NCI-H2107 treated with DMSO at 0.1 percent for 48 hours (cell line): ENCODE data around the gene THRSP.
A peak's percentile ranks its signal among the peaks of the same experiment; 100 is the strongest.
"Not testable (repeated sequence)": the region's sequence is repeated elsewhere in the genome, so short reads cannot be mapped to it uniquely, and the experiment has no call there.

ENCODE experiments used
- DNase-seq: peaks from one replicate; lab custom pipeline; 2025; ENCODE audit not compliant: unreplicated experiment; lab: John Stamatoyannopoulos, UW

The THRSP gene

DNA sequence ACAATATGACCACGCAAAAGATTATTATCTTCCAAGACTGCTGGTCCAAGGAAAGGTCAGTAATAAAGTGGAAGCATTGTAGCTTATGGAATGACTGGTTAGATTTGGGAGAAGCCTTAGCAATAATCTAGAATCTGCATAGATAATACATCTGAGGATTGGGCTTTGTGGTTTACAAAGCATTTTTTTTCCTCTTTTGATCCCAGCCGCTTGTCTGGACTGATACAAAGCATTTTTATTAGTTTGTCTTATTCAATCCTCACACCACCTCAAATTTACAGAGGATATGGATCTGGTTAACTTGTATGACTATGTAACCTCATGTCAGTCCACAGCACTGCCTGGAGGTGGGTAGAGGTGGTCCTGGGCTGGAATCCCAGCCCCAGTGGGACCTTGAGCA, 990 bp upstream of the THRSP start:
- no peak for DNase-seq

DNA sequence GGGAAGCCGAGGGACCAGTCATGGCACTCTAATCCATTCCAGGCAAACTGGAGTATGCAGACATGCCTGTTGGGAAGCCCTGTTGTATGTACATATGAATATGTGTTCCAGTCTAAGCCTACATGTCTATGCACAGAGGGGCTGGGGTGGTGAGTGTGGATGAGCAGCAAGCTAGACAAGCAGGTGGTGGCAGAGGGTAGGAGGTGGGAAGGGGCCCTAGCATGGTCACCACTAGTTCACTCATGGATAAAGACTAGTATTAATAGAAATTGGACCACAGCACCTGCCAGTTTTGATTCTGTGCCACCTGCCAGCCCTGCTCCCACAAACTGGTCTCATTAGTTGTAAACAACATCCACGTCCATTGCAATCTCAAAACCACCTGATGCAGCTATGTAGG, 1.5 kb downstream of the THRSP start:
- DNase-seq = no peak

DNA sequence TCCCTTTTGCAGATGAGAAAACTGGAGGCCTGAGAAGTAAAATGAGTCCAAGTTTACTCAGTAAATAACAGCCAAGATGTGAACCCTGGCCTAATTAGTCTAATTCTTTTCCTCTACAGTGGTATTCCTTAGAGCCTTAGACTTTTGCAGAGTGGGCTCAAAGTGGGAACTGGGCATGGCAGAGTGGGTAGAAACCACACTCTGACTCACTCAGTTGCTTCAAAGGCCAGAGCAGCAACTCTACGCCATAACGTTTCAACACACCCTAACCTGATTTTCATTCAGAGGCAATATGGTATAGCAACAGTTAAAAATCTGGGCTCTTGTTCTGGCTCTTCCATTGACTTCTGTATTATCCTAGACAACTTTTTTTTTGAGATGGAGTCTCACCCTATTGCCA, 2.8 kb downstream of the THRSP start:
- DNase-seq = no peak

GRCh38 chr11:78067704-78068103, 4.0 kb downstream of the THRSP start:
- DNase-seq = no peak

DNA sequence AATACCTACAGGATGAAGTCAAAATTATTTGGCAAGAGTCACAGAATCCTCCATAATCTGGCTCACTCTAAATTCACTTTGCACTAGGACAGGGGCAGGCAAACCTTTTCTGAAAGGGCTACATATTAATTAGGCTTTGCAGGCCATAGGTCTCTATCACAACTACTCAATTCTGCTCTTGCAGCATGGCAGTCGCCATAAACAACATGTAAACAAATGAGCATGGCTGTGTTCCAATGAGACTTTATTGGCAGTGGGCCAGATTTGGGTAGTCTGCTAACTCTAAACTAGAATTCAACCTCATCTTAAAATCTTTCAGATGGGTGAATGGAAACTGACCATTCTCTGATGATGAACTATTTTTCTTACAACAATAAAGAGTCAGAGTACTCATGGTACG, 5.8 kb downstream of the THRSP start:
- DNase-seq = no peak

DNA sequence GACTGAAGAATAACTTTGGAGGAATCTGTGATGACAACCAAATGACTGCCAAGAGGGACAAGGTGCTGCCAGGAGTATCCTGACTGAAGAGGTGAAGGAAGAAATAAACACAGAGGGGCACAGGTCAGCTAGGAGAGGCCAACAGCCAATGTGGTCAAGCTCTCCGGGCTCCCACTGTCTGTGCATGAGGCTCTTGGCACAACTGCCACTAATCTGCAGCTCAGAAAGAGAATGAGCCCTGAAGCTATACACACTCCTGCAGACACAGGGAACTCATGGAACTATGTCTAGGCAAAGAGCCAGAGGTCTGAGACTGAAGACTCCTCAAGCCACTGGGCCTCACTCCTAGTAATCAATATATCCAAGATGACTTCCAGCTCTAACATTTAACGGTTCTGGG, 7.0 kb downstream of the THRSP start:
- no peak for DNase-seq

- DNase-seq = no peak
Measured at GRCh38 chr11:78071717-78072116, 8.1 kb downstream of the THRSP start.

DNA sequence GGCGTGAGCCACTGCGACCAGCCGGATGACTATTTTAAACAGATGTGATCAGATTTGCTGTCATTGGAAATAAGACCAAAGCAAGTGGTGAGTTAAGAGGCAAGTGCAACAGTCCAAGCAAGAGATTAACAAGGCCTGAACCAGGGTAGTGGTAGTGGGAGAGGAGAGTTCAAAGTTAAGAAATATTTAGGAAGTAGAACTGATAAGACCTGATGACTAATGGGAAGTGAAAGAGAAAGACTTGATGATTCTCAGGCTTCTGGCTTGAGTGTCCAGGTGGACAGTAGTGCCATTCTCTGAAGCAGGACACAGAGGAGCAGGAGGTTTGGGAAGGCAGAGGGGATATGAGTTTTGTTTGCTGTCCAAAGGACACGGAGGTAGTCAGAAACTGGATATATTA, 8.8 kb downstream of the THRSP start:
- DNase-seq = no peak

- DNase-seq = no peak
Measured at GRCh38 chr11:78074756-78075155, 11.1 kb downstream of the THRSP start.

- DNase-seq = no peak
Measured at GRCh38 chr11:78076733-78077403, 13.2 kb downstream of the THRSP start.

- not testable (repeated sequence) for DNase-seq
Measured at GRCh38 chr11:78077592-78077991, 13.9 kb downstream of the THRSP start.

- no peak for DNase-seq
Measured at GRCh38 chr11:78078218-78079167, 14.8 kb downstream of the THRSP start.

GRCh38 chr11:78079232-78080083, 15.8 kb downstream of the THRSP start, which contains the start of gene NDUFC2:
TSS of gene NDUFC2 (minus strand) at chr11:78079862. CDS start at chr11:78079744, 118 bp downstream.
- peak; percentile 32 for DNase-seq

DNA sequence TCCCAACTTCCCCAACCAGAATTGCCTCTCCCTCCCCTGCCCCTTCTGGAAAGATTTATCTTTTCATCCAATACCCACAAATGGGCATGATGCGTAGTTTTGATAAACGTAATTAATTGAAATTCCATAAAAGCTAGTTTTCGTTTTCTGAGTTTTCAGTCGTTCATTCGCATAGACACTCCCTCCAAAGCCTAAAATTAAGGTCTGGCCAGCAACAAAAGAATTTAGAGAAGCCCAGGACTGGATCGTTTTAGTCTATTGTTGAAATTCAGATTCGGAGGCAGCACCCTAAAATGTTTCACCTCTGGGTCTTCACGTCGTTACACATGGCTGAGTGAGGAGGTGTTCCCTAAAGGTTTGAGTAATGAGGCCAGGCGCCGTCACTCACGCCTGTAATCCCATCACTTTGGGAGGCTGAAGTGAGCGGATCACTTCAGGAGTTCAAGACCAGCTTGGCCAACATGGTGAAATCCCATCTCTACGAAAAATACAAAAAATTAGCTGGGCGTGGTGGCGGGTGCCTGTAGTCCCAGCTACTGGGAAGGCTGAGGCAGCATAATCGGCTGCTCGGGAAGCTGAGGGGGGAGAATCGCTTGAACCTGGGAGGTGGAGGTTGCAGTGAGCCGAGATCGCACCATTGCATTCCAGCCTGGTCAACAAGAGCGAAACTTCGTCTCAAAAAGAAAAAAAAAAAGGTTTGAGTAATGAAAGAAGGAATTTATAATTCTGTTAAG, 16.6 kb downstream of the THRSP start:
- DNase-seq = no peak

GRCh38 chr11:78080818-78081495, 17.3 kb downstream of the THRSP start:
- DNase-seq = no peak

- DNase-seq = no peak
Measured at GRCh38 chr11:78081583-78081982, 17.9 kb downstream of the THRSP start.

- no peak for DNase-seq
Measured at GRCh38 chr11:78082146-78082545, 18.5 kb downstream of the THRSP start.

DNA sequence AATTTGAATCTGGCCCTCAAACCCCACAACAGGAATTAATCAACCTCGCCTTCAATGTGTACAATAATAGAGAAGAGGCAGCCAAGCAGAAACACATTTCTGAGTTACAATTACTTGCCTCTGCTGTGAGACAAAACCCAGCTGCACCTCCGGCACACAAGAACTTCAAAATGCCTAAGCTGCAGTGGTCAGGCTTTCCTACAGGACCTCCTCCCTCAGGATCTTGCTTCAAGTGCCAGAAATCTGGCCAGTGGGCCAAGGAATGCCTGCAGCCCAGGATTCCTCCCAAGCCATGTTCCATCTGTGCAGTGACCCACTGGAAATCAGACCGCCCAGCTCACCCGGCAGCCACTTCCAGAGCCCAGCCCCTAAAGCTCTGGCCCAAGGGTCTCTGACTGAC, 19.4 kb downstream of the THRSP start:
- no peak for DNase-seq

DNA sequence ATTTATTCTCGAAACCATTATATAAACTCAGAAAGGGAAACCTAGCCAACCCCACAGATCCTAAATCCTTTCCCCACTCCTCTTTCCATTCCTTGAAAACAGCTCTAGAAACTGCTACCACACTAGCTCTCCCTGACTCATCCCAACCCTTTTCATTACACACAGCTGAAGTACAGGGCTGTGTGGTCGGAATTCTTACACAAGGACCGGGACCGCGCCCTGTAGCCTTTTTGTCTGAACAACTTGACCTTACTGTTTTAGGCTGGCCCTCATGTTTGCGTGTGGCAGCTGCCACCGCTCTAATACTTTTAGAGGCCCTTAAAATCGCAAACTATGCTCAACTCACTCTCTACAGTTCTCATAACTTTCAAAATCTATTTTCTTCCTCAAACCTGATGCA, 20.8 kb downstream of the THRSP start:
- not testable (repeated sequence) for DNase-seq

DNA sequence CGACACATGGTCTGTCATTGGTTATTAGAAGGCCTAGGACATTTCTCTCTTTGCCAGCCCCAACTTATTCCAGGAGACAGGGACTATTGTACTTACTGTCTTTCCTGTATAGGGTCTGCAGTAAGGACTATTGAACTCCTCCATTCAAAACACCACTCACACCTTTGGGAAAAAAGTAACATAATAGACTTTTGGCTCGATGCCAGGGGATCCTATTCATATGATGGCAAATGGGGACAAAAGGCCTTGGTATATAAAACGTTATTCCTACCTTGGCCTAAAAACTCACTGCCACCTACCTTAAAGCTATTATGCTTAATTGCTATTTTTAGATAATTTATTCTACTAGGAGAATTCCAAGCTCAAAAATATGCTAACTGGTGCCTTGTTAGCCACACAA, 22.3 kb downstream of the THRSP start:
- no peak for DNase-seq
